K562 (cell line): ENCODE results near the gene UNC5B. TPM values are rescaled to one million over a fixed set of nuclear protein-coding genes. Genes with fewer than 3 reads are reported as not detected.

ENCODE experiments used
- ATF2 ChIP-seq: sonication (generic); formaldehyde crosslinking; IDR thresholded peaks from 2 replicates; pipeline ENCODE4 v1.8.1; 2022; ENCODE audit warnings: missing genetic modification reagents
- CAMTA2 ChIP-seq: fragments of 250-450 bp; sonication (Bioruptor Pico); conservative IDR thresholded peaks from 2 replicates; pipeline ENCODE4 v1.5.1; 2022
- CHD1 ChIP-seq: fragments of 200-600 bp; sonication (generic); IDR thresholded peaks from one replicate; pipeline ENCODE4 v1.6.1; 2012; ENCODE audit warnings: mild to moderate bottlenecking, moderate library complexity, low read length, inconsistent platforms
- DIDO1 ChIP-seq: fragments of 450-650 bp; IDR thresholded peaks from 2 replicates; pipeline ENCODE4 v1.6.1; 2016; ENCODE audit warnings: low read depth, missing biosample characterization, missing genetic modification characterization
- ETV1 ChIP-seq: fragments of 450-650 bp; conservative IDR thresholded peaks from 2 replicates; pipeline ENCODE4 v1.6.1; 2016; ENCODE audit warnings: missing genetic modification characterization, control low read depth, low read depth, missing compliant biosample characterization
- JUND ChIP-seq, 2 experiments: IDR thresholded peaks; 2 replicates in 1 of 2; 3 replicates in 1 of 2; pipeline ENCODE4 v1.6.1; 2011; ENCODE audit warnings: borderline replicate concordance in 2 of 2, low read depth in 2 of 2, low read length in 2 of 2, improper control_type of control experiment in 1 of 2, missing biosample characterization in 1 of 2, missing genetic modification characterization in 1 of 2, missing genetic modification reagents in 1 of 2
- L3MBTL2 ChIP-seq: fragments of 450-650 bp; IDR thresholded peaks from 2 replicates; pipeline ENCODE4 v1.6.1; 2016; ENCODE audit warnings: mild to moderate bottlenecking, moderate library complexity
- MAFF ChIP-seq: IDR thresholded peaks from 2 replicates; pipeline ENCODE4 v1.6.1; 2012; ENCODE audit warnings: low read length, improper control_type of control experiment
- MBD1 ChIP-seq: fragments of 250-450 bp; sonication (Bioruptor Pico); IDR thresholded peaks from 2 replicates; pipeline ENCODE4 v1.8.0; 2022; ENCODE audit warnings: inconsistent platforms
- MYBL2 ChIP-seq, 2 experiments: fragments of 450-650 bp in 1 of 2; sonication (generic) in 1 of 2; formaldehyde crosslinking in 1 of 2; IDR thresholded peaks; 2 replicates each; pipeline versions ENCODE4 v1.6.1 to v1.8.1; 2017 to 2022; ENCODE audit warnings: borderline replicate concordance in 1 of 2, inconsistent platforms in 1 of 2, low read depth in 1 of 2, mild to moderate bottlenecking in 1 of 2, missing genetic modification reagents in 1 of 2, moderate library complexity in 1 of 2
- NFATC3 ChIP-seq: fragments of 450-650 bp; IDR thresholded peaks from 2 replicates; pipeline ENCODE4 v1.6.1; 2017; ENCODE audit warnings: mild to moderate bottlenecking
- NONO ChIP-seq, 2 experiments: fragments of 200-400 bp in 1 of 2; fragments of 450-650 bp in 1 of 2; formaldehyde crosslinking in 1 of 2; IDR thresholded peaks; 2 replicates each; pipeline ENCODE4 v1.6.1; 2017; ENCODE audit warnings: low read depth in 2 of 2, mild to moderate bottlenecking in 2 of 2, moderate library complexity in 2 of 2, low read length in 1 of 2
- PHF8 ChIP-seq: fragments of 200-600 bp; sonication (generic); IDR thresholded peaks from 2 replicates; pipeline ENCODE4 v1.6.1; 2012; ENCODE audit warnings: mixed run types, mild to moderate bottlenecking, inconsistent platforms, low read length, moderate library complexity, borderline replicate concordance
- RFX7 ChIP-seq: fragments of 250-450 bp; sonication (Bioruptor Pico); IDR thresholded peaks from 2 replicates; pipeline ENCODE4 v1.5.1; 2021; ENCODE audit warnings: mild to moderate bottlenecking
- SAFB ChIP-seq: fragments of 200-400 bp; formaldehyde crosslinking; IDR thresholded peaks from 2 replicates; pipeline ENCODE4 v1.6.1; 2017; ENCODE audit warnings: low read depth, low read length, borderline replicate concordance
- SIX5 ChIP-seq, 2 experiments: IDR thresholded peaks; 2 replicates each; pipeline ENCODE4 v1.6.1; 2011; ENCODE audit warnings: low read length in 2 of 2, borderline replicate concordance in 1 of 2, low read depth in 1 of 2, mild to moderate bottlenecking in 1 of 2, moderate library complexity in 1 of 2; ENCODE audit not compliant: insufficient read depth in 1 of 2
- SP1 ChIP-seq: sonication (generic); formaldehyde crosslinking; IDR thresholded peaks from 2 replicates; pipeline ENCODE4 v1.8.1; 2022; ENCODE audit warnings: mild to moderate bottlenecking, missing genetic modification reagents
- SREBF2 ChIP-seq: sonication (generic); formaldehyde crosslinking; IDR thresholded peaks from 2 replicates; pipeline ENCODE4 v1.4.0; 2020; ENCODE audit warnings: mild to moderate bottlenecking, missing genetic modification reagents
- TFAM ChIP-seq: fragments of 250-450 bp; sonication (Bioruptor Pico); conservative IDR thresholded peaks from 2 replicates; pipeline ENCODE4 v1.5.0; 2021; ENCODE audit warnings: mild to moderate bottlenecking, moderate library complexity
- TFAP4 ChIP-seq: sonication (generic); formaldehyde crosslinking; IDR thresholded peaks from 2 replicates; pipeline ENCODE4 v1.8.0; 2022; ENCODE audit warnings: missing genetic modification reagents, mild to moderate bottlenecking, moderate library complexity, borderline replicate concordance
- TRIM24 ChIP-seq, 2 experiments: fragments of 450-650 bp; IDR thresholded peaks; 2 replicates each; pipeline ENCODE4 v1.6.1; 2016
- ZKSCAN3 ChIP-seq: fragments of 250-450 bp; sonication (Bioruptor Pico); IDR thresholded peaks from 2 replicates; pipeline ENCODE4 v1.4.0; 2020
- ZNF140 ChIP-seq: fragments of 250-450 bp; sonication (Bioruptor Pico); IDR thresholded peaks from 2 replicates; pipeline ENCODE4 v1.8.0; 2021; ENCODE audit warnings: moderate library complexity, mild to moderate bottlenecking, inconsistent platforms
- ZNF347 ChIP-seq: fragments of 450-650 bp; formaldehyde crosslinking; IDR thresholded peaks from 2 replicates; pipeline ENCODE4 v1.4.0; 2020; ENCODE audit warnings: low read depth, mild to moderate bottlenecking, moderate library complexity
- ZNF583 ChIP-seq: fragments of 250-450 bp; sonication (Bioruptor Pico); IDR thresholded peaks from 2 replicates; pipeline ENCODE4 v1.4.0; 2020
- ZNF644 ChIP-seq: fragments of 200-800 bp; sonication (Bioruptor generic); IDR thresholded peaks from 2 replicates; pipeline ENCODE4 v1.6.1; 2016; ENCODE audit warnings: low read depth, missing genetic modification characterization, missing compliant biosample characterization
- ZNF778 ChIP-seq: fragments of 450-650 bp; formaldehyde crosslinking; IDR thresholded peaks from 2 replicates; pipeline ENCODE4 v1.4.0; 2020; ENCODE audit warnings: mild to moderate bottlenecking, moderate library complexity
- polyA plus RNA-seq, 8 experiments: library from polyadenylated mRNA; depleted of rRNA in 4 of 8; stranded (reverse) in 5 of 8; unstranded in 3 of 8; fragments of >200 nt; fragmentation: Nextera tagmentation in 2 of 8; fragmentation: Illumina TruSeq in 1 of 8; extraction: Ambion mirVana in 2 of 8; extraction: Trizol in 1 of 8; gene quantifications; 2 replicates each; pipeline versions ENCODE4 v1.2.1 to v1.2.3, GENCODE V29; 2011 to 2014; ENCODE audit warnings: inconsistent platforms in 1 of 8, missing spikeins in 1 of 8
- total RNA-seq, 7 experiments: library from RNA; depleted of rRNA in 6 of 7; stranded (reverse); fragments of >200 nt in 6 of 7; fragmentation: Illumina TruSeq in 2 of 7; extraction: Trizol in 2 of 7; gene quantifications; 2 replicates each; pipeline versions ENCODE4 v1.2.1 to v1.2.3, GENCODE V29; 2011 to 2021; ENCODE audit warnings: low replicate concordance in 1 of 7

UNC5B gene
- total and polyA plus RNA-seq, 9 of the 15 experiments (the other 6 are each of a cell fraction or from before 2014, with no cell fraction given): 0.10 to 8.4 (median 2.1) TPM

- no peak for TF ChIP-seq JUND (IDR thresholded peaks at IDR 0.05; ENCODE audit: borderline replicate concordance, low read depth, low read length)
- TF ChIP-seq JUND (tag; IDR thresholded peaks at IDR 0.05; ENCODE audit: borderline replicate concordance, low read depth, low read length): no peak
- TF ChIP-seq ZNF583 (CRISPR knock-in tag): no peak
- TF ChIP-seq L3MBTL2: peak; percentile 50
- TF ChIP-seq SAFB: no peak
- TF ChIP-seq TFAP4 (CRISPR knock-in tag): no peak
- no peak for TF ChIP-seq ZNF140 (CRISPR knock-in tag)
- TF ChIP-seq MYBL2 (IDR thresholded peaks at IDR 0.05; ENCODE audit: low read depth): no peak
- no peak for TF ChIP-seq MYBL2 (CRISPR knock-in tag; IDR thresholded peaks at IDR 0.05; ENCODE audit: borderline replicate concordance)
- no peak for TF ChIP-seq PHF8
- no peak for TF ChIP-seq TFAM (CRISPR knock-in tag)
- TF ChIP-seq ZNF644 (tag): no peak
- TF ChIP-seq ZNF347 (CRISPR knock-in tag): no peak
- no peak for TF ChIP-seq ZNF778 (CRISPR knock-in tag)
- TF ChIP-seq SIX5 (IDR thresholded peaks at IDR 0.05; ENCODE audit: borderline replicate concordance in 1 of 2, insufficient read depth in 1 of 2, low read depth in 1 of 2, low read length in 2 of 2): peak; percentile 89 to 90
- no peak for TF ChIP-seq MAFF
- no peak for TF ChIP-seq CHD1
- no peak for TF ChIP-seq ATF2 (CRISPR knock-in tag)
- 0 out of 2 replicates have a peak, but pooled peaks have one; percentile 17 for TF ChIP-seq SP1
- no peak for TF ChIP-seq RFX7
- no peak for TF ChIP-seq NFATC3
- TF ChIP-seq NONO (IDR thresholded peaks at IDR 0.05; ENCODE audit: low read depth in 2 of 2, low read length in 1 of 2): no peak
- TF ChIP-seq TRIM24 (IDR thresholded peaks at IDR 0.05): no peak; a peak in 1 of 4 replicates
- no peak for TF ChIP-seq MBD1 (CRISPR knock-in tag)
- TF ChIP-seq DIDO1 (tag): no peak
- no peak for TF ChIP-seq ZKSCAN3 (CRISPR knock-in tag)
- no peak for TF ChIP-seq CAMTA2 (CRISPR knock-in tag)
- TF ChIP-seq ETV1: no peak
- no peak for TF ChIP-seq SREBF2 (CRISPR knock-in tag)
These were observed 111.0 kb downstream of the UNC5B start (continued) for GRCh38 chr10:71323407-71323806.
